IMR-90 (cell line): ENCODE results near the gene ZNF669. TPM values are rescaled to one million over a fixed set of nuclear protein-coding genes. Genes with fewer than 3 reads are reported as not detected.
"Not testable (repeated sequence)": the region's sequence is repeated elsewhere in the genome, so short reads cannot be mapped to it uniquely, and the experiment has no call there.

Experiments used
- ATAC-seq: fragments of 200-7000 bp; cut with Tn5 transposase; 2 replicates; pipeline ENCODE4 v1.9.1; 2020; ENCODE audit warnings: low read depth, mild to moderate bottlenecking, moderate library complexity
- BruUV-seq: library from RNA; stranded (reverse); fragments of 400-500 nt; replicated peaks from 2 replicates; lab custom pipeline; 2021; lab: Mats Ljungman, UMichigan
- CTCF ChIA-PET: fragments of 300-600 bp; formaldehyde crosslinking; extraction: SDS; loops from one replicate; lab custom pipeline; 2021; ENCODE audit warnings: antibody characterized with exemption; lab: Yijun Ruan, JAX
- POLR2A ChIA-PET: fragments of 300-600 bp; sonication (Branson Sonifier 250); formaldehyde crosslinking; loops from one replicate; lab custom pipeline; 2022; ENCODE audit warnings: antibody characterized with exemption; ENCODE audit not compliant: unreplicated experiment; lab: Charles Lee
- DNase-seq: peaks from one replicate; pipeline ENCODE4 v3.0.0; 2013
- H2AFZ ChIP-seq: replicated peaks from 2 replicates; pipeline ENCODE3; 2013; ENCODE audit warnings: low read length, mild to moderate bottlenecking; ENCODE audit not compliant: poor library complexity
- H2AK5ac ChIP-seq: 2 replicates; pipeline ENCODE4 v1.6.1; 2013; ENCODE audit warnings: low read depth, low read length, inconsistent platforms
- H2AK9ac ChIP-seq: replicated peaks from 2 replicates; pipeline ENCODE3; 2013; ENCODE audit warnings: mild to moderate bottlenecking, low read depth, low read length, moderate library complexity; ENCODE audit not compliant: poor library complexity
- H2BK120ac ChIP-seq: 2 replicates; pipeline ENCODE4 v1.6.1; 2013; ENCODE audit warnings: low read depth, low read length, inconsistent platforms
- H2BK15ac ChIP-seq: 3 replicates; pipeline ENCODE4 v1.6.1; 2013; ENCODE audit warnings: low read depth, low read length, inconsistent platforms
- H2BK20ac ChIP-seq: 2 replicates; pipeline ENCODE4 v1.6.1; 2013; ENCODE audit warnings: low read depth, mild to moderate bottlenecking, inconsistent platforms, low read length, moderate library complexity
- H2BK5ac ChIP-seq: 2 replicates; pipeline ENCODE4 v1.6.1; 2013; ENCODE audit warnings: mild to moderate bottlenecking, low read depth, low read length, inconsistent platforms; ENCODE audit not compliant: poor library complexity, severe bottlenecking
- H3K14ac ChIP-seq: replicated peaks from 2 replicates; pipeline ENCODE4 v1.6.1; 2013; ENCODE audit warnings: low read depth, low read length, inconsistent platforms
- H3K18ac ChIP-seq: 2 replicates; pipeline ENCODE4 v1.6.1; 2013; ENCODE audit warnings: low read depth, low read length, control low read depth
- H3K23ac ChIP-seq: 2 replicates; pipeline ENCODE4 v1.6.1; 2013; ENCODE audit warnings: low read depth, low read length, inconsistent platforms
- H3K27ac ChIP-seq: 2 replicates; pipeline ENCODE4 v1.5.1; 2013; ENCODE audit warnings: mild to moderate bottlenecking, control low read depth, low read length; ENCODE audit not compliant: insufficient read depth
- H3K27me3 ChIP-seq: 2 replicates; pipeline ENCODE4 v1.6.1; 2013; ENCODE audit warnings: low read length; ENCODE audit not compliant: control insufficient read depth, insufficient read depth
- H3K36me3 ChIP-seq: 2 replicates; pipeline ENCODE4 v1.6.1; 2013; ENCODE audit warnings: low read length, mixed read lengths; ENCODE audit not compliant: control insufficient read depth, insufficient read depth
- H3K4ac ChIP-seq: 2 replicates; pipeline ENCODE4 v1.6.1; 2013; ENCODE audit warnings: low read depth, low read length, inconsistent platforms
- H3K4me1 ChIP-seq: 2 replicates; pipeline ENCODE4 v1.6.1; 2013; ENCODE audit warnings: low read length, mixed read lengths; ENCODE audit not compliant: control insufficient read depth, insufficient read depth
- H3K4me2 ChIP-seq: 2 replicates; pipeline ENCODE4 v1.6.1; 2013; ENCODE audit warnings: low read depth, mild to moderate bottlenecking, control low read depth, low read length, moderate library complexity
- H3K4me3 ChIP-seq: 2 replicates; pipeline ENCODE4 v1.5.1; 2013; ENCODE audit warnings: low read depth, mild to moderate bottlenecking, control low read depth, low read length, moderate library complexity; ENCODE audit not compliant: insufficient read depth
- H3K56ac ChIP-seq: 2 replicates; pipeline ENCODE4 v1.6.1; 2013; ENCODE audit warnings: low read length, inconsistent platforms; ENCODE audit not compliant: insufficient read depth; ENCODE audit errors: extremely low read depth
- H3K79me1 ChIP-seq, 2 experiments: 2 replicates each; pipeline ENCODE4 v1.6.1; 2013; ENCODE audit warnings: low read length in 2 of 2, inconsistent platforms in 1 of 2, low read depth in 1 of 2
- H3K9ac ChIP-seq: 2 replicates; pipeline ENCODE4 v1.6.1; 2013; ENCODE audit warnings: low read depth, low read length, control low read depth
- H3K9me1 ChIP-seq: 2 replicates; pipeline ENCODE4 v1.6.1; 2013; ENCODE audit warnings: low read length, inconsistent platforms; ENCODE audit not compliant: insufficient read depth
- H3K9me3 ChIP-seq: 2 replicates; pipeline ENCODE4 v1.6.1; 2013; ENCODE audit warnings: low read length; ENCODE audit not compliant: control insufficient read depth, insufficient read depth
- H4K20me1 ChIP-seq: 2 replicates; pipeline ENCODE4 v1.6.1; 2013; ENCODE audit warnings: low read length, inconsistent platforms; ENCODE audit not compliant: insufficient read depth
- H4K5ac ChIP-seq: 2 replicates; pipeline ENCODE4 v1.6.1; 2013; ENCODE audit warnings: mild to moderate bottlenecking, low read depth, low read length, control low read depth
- H4K8ac ChIP-seq, 2 experiments: 2 replicates each; pipeline ENCODE4 v1.6.1; 2013; ENCODE audit warnings: low read depth in 2 of 2, low read length in 2 of 2, control low read depth in 1 of 2, inconsistent platforms in 1 of 2
- H4K91ac ChIP-seq: 2 replicates; pipeline ENCODE4 v1.6.1; 2013; ENCODE audit warnings: low read depth, low read length, inconsistent platforms; ENCODE audit not compliant: insufficient read depth
- dilution Hi-C: fragments of 300-500 bp; cut with HindIII; formaldehyde crosslinking; loops from one replicate; pipeline ENCODE4 v1.14.3; 2018; ENCODE audit warnings: low sequenced_read_pairs; ENCODE audit not compliant: unreplicated experiment
- in situ Hi-C: fragments of 300-500 bp; cut with MboI; formaldehyde crosslinking; loops from 3 replicates; pipeline ENCODE4 v1.14.3; 2019; ENCODE audit warnings: low sequenced_read_pairs, inconsistent platforms, mixed read lengths
- intact Hi-C: fragments of 100-400 bp; cut with micrococcal nuclease; formaldehyde crosslinking; loops from 2 replicates; pipeline ENCODE4 v1.10.0; 2022
- polyA plus RNA-seq, 3 experiments: library from polyadenylated mRNA; depleted of rRNA; stranded (reverse); fragments of >200 nt; gene quantifications; 2 replicates each; pipeline ENCODE4 v1.2.3, GENCODE V29; 2012; ENCODE audit warnings: low replicate concordance in 1 of 3
- total RNA-seq: library from RNA; depleted of rRNA; stranded (reverse); fragments of >200 nt; gene quantifications from 2 replicates; pipeline ENCODE4 v1.2.3, GENCODE V29; 2012

ZNF669 gene
- total and polyA plus RNA-seq, 2 of the 4 experiments (the other 2 are of a cell fraction) = 3.8 to 10.8 TPM

- in situ Hi-C loops, H3K4me2 ChIP-seq, H4K8ac ChIP-seq, H3K36me3 ChIP-seq, ATAC-seq, H3K27ac ChIP-seq, H3K4me3 ChIP-seq, BruUV-seq, H2BK20ac ChIP-seq, intact Hi-C loops, H2AK9ac ChIP-seq, H4K20me1 ChIP-seq, H3K4me1 ChIP-seq, H3K56ac ChIP-seq, H2BK5ac ChIP-seq, H3K9ac ChIP-seq, H4K91ac ChIP-seq, H4K5ac ChIP-seq, H2BK15ac ChIP-seq, H3K4ac ChIP-seq, DNase-seq, H3K18ac ChIP-seq, CTCF ChIA-PET, dilution Hi-C loops, H2BK120ac ChIP-seq, H2AFZ ChIP-seq, H3K23ac ChIP-seq, H3K27me3 ChIP-seq, POLR2A ChIA-PET, H2AK5ac ChIP-seq, H3K79me1 ChIP-seq, H3K9me1 ChIP-seq, H3K14ac ChIP-seq: not testable (repeated sequence)
- peaks cover 35% of the 10 kb centered on the region for H3K9me3 ChIP-seq
Observed at GRCh38 chr1:247139557-247139956, 35.4 kb upstream of the ZNF669 start.
